Measurements from ENCODE around the gene UBXN10. TPM values are rescaled to one million over a fixed set of nuclear protein-coding genes. Genes with fewer than 3 reads are reported as not detected.

UBXN10 gene
- total RNA-seq, 1 donor from 2014 or later: 1.4 TPM

- intact Hi-C loops (cut with micrococcal nuclease): loop anchor here (10.0 kb wide), 2 partner anchors 576 to 1114 kb away; partner anchors contain the start of gene ECE1
Observed at GRCh38 chr1:20180844-20181207, 5.1 kb upstream of the UBXN10 start.

- intact Hi-C loops (cut with micrococcal nuclease): loop anchor here (10.0 kb wide), 2 partner anchors 578 to 1112 kb away; partner anchors contain the start of gene ECE1
Observed at GRCh38 chr1:20182415-20182814, 3.5 kb upstream of the UBXN10 start.

- intact Hi-C loops (cut with micrococcal nuclease): loop anchor here (10.0 kb wide), 2 partner anchors 578 to 1112 kb away; partner anchors contain the start of gene ECE1
Observed at GRCh38 chr1:20183035-20183434, 2.9 kb upstream of the UBXN10 start.

GRCh38 chr1:20183616-20184271 is 2.2 kb upstream of the UBXN10 start:
- intact Hi-C loops (cut with micrococcal nuclease): loop anchor here (10.0 kb wide), 2 partner anchors 579 to 1111 kb away; partner anchors contain the start of gene ECE1

GRCh38 chr1:20184481-20184900 is 1.4 kb upstream of the UBXN10 start:
- intact Hi-C loops (cut with micrococcal nuclease): loop anchor here (10.0 kb wide), 2 partner anchors 580 to 1110 kb away; partner anchors contain the start of gene ECE1

- intact Hi-C loops (cut with micrococcal nuclease): loop anchor here (1.0 to 10.0 kb wide), 4 partner anchors 14 to 1110 kb away; partner anchors contain the start of genes ECE1 and OTUD3
Observed at GRCh38 chr1:20184997-20185833, 681 bp upstream of the UBXN10 start.

- intact Hi-C loops (cut with micrococcal nuclease): loop anchor here (1.0 to 10.0 kb wide), 4 partner anchors 35 to 1108 kb away; partner anchors contain the start of gene ECE1
Observed at GRCh38 chr1:20187103-20187812, 1.4 kb downstream of the UBXN10 start.

GRCh38 chr1:20187813-20188454 is 2.0 kb downstream of the UBXN10 start:
- intact Hi-C loops (cut with micrococcal nuclease): loop anchor here (1.0 to 10.0 kb wide), 4 partner anchors 36 to 1107 kb away; partner anchors contain the start of gene ECE1

GRCh38 chr1:20188455-20188817 is 2.5 kb downstream of the UBXN10 start:
- intact Hi-C loops (cut with micrococcal nuclease): loop anchor here (10.0 kb wide), 2 partner anchors 584 to 1106 kb away; partner anchors contain the start of gene ECE1

GRCh38 chr1:20189664-20190063 is 3.8 kb downstream of the UBXN10 start:
- intact Hi-C loops (cut with micrococcal nuclease): loop anchor here (10.0 kb wide), 2 partner anchors 585 to 1105 kb away; partner anchors contain the start of gene ECE1

GRCh38 chr1:20190256-20191160 is 4.6 kb downstream of the UBXN10 start:
- intact Hi-C loops (cut with micrococcal nuclease): no loop called here

GRCh38 chr1:20191266-20191825 is 5.5 kb downstream of the UBXN10 start:
- intact Hi-C loops (cut with micrococcal nuclease): no loop called here

- intact Hi-C loops (cut with micrococcal nuclease): no loop called here
Observed at GRCh38 chr1:20192364-20192763, 6.5 kb downstream of the UBXN10 start.

- intact Hi-C loops (cut with micrococcal nuclease): no loop called here
Observed at GRCh38 chr1:20192871-20193411, 7.0 kb downstream of the UBXN10 start.

GRCh38 chr1:20194224-20194623 is 8.3 kb downstream of the UBXN10 start:
- intact Hi-C loops (cut with micrococcal nuclease): loop anchor here (2.0 kb wide), 1 partner anchor 219 kb away; no protein-coding TSS in a partner anchor

GRCh38 chr1:20194757-20195461 is 9.0 kb downstream of the UBXN10 start:
- intact Hi-C loops (cut with micrococcal nuclease): loop anchor here (1.0 to 2.0 kb wide), 6 partner anchors 9 to 277 kb away; partner anchors contain the start of genes PLA2G2C and UBXN10

GRCh38 chr1:20195462-20195780 is 9.5 kb downstream of the UBXN10 start:
- intact Hi-C loops (cut with micrococcal nuclease): loop anchor here (1.0 to 2.0 kb wide), 6 partner anchors 9 to 277 kb away; partner anchors contain the start of genes PLA2G2C and UBXN10

- intact Hi-C loops (cut with micrococcal nuclease): no loop called here
Observed at GRCh38 chr1:20197329-20197791, 11.5 kb downstream of the UBXN10 start.

All from T-helper 1 cell treated with Interleukin-12 subunit alpha and Interleukin-12 subunit beta and Interleukin-4 antibody, amounts not matched to agents 30 ng/mL and 1 ng/mL, for 36 hours (primary cell).